HG03097 (cell line): Measurements from ENCODE around the gene SVOPL.

Experiments used
- ATAC-seq: cut with Tn5 transposase; IDR thresholded peaks from one replicate; pipeline ENCODE4 v1.9.1; 2021; ENCODE audit not compliant: unreplicated experiment, low FRiP score

Gene SVOPL

GRCh38 chr7:138565451-138566114 is 135.6 kb downstream of the SVOPL start:
- ATAC-seq: no peak

DNA sequence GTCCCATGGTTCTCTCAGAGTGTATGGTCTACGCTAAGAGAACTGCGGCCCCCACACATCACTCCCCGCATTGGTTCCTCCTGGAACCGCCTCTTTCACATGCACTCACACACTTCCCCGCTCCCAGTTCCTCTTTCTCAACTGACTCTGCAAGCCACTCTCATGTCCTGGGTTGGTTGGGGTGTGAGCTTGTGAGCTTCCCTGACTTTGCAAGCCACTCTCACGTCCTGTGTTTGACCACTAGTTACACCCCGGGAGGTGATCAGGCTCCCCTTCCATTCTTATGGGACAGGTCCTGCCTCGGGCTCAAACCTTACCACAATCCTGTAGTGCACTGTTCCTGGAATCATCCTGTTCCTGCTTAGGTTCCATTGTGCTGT is 136.1 kb downstream of the SVOPL start:
- ATAC-seq: no peak

DNA sequence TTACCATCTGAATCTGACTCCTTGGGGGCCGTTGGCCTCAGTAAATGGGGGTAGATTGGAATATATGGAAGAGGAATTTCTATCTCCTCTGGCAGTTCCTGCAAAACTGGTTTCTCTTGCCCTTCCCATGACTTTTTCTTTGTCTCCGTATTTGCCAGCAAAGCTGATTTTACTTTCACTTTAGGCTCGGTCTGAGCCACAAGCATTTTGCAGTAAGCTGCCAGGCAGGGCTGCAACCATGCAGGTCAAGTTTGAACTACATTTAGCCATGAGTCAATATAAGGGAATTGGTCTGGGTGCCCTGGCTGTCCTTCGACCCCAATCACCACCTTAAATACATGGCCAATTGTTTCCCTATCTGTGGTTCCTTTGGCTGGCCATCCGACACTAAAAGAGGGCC is 136.8 kb downstream of the SVOPL start:
- no peak for ATAC-seq

DNA sequence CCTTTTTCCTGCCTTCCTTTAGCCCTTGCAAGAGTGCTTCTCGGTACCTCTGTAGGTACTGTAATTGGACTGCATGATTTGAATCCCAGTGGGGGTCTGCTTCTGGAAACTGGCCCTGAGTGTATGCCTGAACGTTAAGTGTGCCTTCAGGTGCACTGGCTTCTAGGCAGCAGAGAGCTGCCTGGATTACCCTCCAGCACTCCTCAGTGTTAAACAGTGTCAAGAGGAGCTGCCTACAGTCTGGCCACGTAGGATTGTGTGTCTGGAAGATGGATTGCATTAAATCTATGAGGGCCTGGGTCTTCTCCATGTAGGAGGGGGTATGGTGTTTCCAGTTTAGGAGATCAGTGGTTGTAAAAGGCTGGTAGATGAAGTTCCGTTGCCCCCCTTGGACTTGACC is 137.4 kb downstream of the SVOPL start:
- no peak for ATAC-seq

- no peak for ATAC-seq
Measured at GRCh38 chr7:138559448-138559847, 141.7 kb downstream of the SVOPL start.

DNA sequence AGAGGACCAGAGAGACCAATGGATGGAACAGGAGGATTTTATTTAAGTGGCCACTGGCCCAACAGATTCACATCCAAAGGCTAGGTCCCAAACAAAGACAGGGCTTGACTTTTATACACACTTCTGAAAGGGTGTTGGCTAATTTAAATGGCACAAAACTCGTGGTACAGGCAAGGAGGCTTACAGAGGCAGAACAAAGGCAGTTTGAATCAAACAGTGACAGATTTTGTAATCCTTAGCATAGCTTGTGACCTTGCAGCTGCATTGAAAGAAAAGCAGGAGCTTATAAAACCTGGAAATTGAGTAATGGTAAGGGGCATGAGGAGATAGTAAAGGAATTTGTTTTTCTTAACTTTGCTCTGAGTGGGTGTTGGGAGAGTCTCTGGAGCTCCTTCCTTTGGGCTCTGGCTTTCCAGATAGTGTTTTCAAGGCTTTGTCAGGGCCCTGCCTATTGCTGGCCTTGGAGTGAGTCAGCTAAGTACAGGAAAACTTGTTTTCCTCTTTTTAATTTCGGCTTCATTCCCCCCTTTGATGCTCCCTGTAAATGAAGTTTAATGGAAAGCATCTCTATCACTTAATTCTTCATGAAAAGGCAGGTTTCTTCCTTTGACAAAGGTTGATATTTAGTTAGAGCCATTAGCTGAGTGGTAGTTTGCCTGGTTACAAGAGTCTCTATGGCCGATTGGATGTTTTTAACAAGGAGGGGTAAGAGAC is 144.2 kb downstream of the SVOPL start:
- ATAC-seq: no peak

- no peak for ATAC-seq
Measured at GRCh38 chr7:138555684-138556083, 145.5 kb downstream of the SVOPL start.

DNA sequence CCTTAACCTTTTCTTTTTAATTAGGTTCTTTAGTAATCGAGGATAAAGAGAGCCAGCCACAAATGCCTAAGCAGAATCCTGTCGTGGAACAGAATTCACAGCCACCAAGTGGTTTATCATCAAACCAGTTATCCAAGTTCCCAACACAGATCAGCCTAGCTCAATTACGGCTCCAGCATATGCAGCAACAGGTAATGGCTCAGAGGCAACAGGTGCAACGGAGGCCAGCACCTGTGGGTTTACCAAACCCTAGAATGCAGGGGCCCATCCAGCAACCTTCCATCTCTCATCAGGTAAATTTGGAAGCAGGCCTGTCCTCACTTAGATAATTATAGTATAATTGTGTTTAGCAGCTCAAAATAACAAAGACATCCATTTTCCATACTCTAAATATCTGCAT is 146.5 kb downstream of the SVOPL start:
- no peak for ATAC-seq

DNA sequence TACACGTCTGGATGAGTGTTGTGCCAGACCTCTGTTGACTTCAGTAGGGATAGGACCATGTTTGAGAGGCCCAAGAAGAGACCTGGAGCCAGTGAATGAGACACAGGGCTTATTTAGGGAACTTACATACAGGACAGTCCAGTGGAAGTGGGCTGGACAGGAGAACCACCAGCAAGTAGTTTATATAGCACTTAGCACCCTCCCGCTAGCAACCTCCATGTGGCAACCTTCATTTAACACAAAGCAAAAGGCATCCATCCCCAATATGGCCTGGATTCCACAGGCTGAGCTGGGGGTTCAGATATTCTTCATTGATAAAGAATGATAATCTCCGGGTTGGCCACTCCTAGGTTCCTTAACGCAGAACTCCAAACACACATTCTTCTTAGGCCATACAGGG is 147.4 kb downstream of the SVOPL start:
- no peak for ATAC-seq

GRCh38 chr7:138551102-138551501 is 150.1 kb downstream of the SVOPL start:
- no peak for ATAC-seq

DNA sequence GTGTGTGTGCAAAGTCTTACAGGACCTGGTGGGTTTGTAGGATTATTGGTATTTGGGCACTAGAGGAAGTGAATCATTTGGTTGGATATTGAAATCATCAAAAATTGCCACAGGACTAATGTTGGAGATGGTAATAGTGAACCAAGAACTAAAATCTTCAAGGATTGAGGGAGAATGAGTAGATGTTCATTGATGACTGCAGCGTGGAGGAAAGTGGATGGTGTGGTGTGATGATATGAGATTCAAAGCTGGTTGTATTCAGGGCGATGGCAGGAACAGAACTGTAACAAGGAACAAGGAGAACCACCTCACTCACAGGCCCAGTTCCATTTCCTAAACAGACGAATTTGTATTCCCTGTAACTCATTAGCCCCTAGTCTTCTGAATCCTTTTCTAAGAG is 150.8 kb downstream of the SVOPL start:
- ATAC-seq: no peak

DNA sequence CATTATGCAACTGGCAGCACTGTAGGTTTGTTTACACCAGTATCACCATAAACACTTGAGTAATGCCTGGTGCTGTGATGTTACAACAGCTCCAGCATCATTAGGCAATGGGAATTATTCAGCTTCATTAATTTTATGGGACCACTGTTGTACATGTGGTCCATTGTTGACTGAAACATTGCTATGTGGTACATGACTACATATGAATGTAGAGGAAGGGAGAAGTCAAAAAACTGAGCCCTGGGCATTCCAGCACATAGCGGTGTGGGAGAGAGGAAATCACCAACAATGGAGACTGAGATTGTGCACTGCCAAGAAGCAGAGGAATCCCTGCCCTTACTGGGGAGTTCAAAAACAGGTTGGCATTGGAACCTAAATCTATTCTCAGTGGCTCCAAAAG is 152.1 kb downstream of the SVOPL start:
- ATAC-seq: no peak

DNA sequence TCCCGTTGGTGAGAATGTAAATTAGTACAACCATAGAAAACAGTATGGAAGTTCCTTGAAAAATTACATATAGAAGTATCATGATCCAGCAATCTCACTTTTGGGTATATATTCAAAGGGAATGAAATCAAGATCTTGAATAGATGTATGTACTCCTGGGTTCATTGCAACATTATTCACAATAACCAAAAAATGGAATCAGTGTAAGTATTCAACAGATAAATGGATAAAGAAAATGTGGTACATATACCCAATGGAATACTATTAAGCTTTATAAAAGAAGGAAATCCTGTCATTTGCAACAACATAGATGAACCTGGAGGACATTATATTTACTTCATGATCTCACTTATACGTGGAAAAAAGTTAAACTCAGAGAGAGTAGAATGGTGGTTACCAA is 154.3 kb downstream of the SVOPL start:
- no peak for ATAC-seq

DNA sequence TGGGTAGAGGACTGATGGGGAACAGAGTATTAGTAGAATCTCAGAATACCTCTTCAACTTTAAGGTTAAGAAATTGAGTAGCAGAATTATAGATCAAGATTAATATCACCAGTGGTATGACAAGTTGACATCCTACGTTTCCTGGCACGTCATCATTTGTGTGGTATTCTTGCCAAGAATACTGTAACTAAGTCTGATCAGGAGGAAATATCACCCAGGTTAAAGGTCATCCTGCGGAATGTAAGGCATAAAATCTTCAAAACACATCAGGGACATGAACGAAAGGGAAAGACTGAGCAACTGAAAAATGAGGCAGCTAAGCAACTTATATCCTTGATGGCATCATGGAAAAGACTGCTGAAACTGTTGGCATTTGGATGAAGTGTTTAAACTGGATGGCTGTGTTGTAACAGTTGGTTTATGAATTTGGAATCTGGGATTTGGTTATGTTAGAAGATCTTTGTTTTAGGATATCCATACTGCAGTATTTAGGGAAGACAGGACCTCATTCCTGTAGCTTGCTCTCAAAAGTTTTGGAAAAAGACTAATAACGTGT is 155.0 kb downstream of the SVOPL start:
- ATAC-seq: no peak

GRCh38 chr7:138545123-138545522 is 156.0 kb downstream of the SVOPL start:
- ATAC-seq: no peak
